Testis (tissue), 3 donors: ENCODE data around the gene SLC16A11. TPM values are rescaled to one million over a fixed set of nuclear protein-coding genes. Genes with fewer than 3 reads are reported as not detected.

Experiments
- DNase-seq: peaks from one replicate; pipeline ENCODE4 v3.0.0-alpha.2; 2019
- H3K27ac ChIP-seq, 2 donors: fragments of 200-600 bp; sonication (generic); one replicate each; pipeline ENCODE4 v1.5.1; 2019
- H3K27me3 ChIP-seq: fragments of 200-600 bp; sonication (generic); one replicate; pipeline ENCODE4 v1.5.1; 2019
- H3K36me3 ChIP-seq: fragments of 200-600 bp; sonication (generic); one replicate; pipeline ENCODE4 v1.5.1; 2017; ENCODE audit warnings: low read depth; ENCODE audit errors: missing control alignments
- H3K4me1 ChIP-seq: fragments of 200-600 bp; sonication (generic); one replicate; pipeline ENCODE4 v1.5.1; 2019
- H3K4me3 ChIP-seq, 2 donors: fragments of 200-600 bp; sonication (generic); one replicate each; pipeline ENCODE4 v1.5.1; 2017 to 2019
- H3K9me3 ChIP-seq: fragments of 200-600 bp; sonication (generic); one replicate; pipeline ENCODE4 v1.5.1; 2017
- POLR2A ChIP-seq: fragments of 450-650 bp; IDR thresholded peaks from one replicate; pipeline ENCODE4 v1.6.1; 2017; ENCODE audit warnings: antibody characterized with exemption, mild to moderate bottlenecking, moderate library complexity
- WGBS, 2 donors: methylation state at CpG; one replicate each; pipeline ENCODE4 v1.1.5; 2018; 5-methylcytosine and 5-hydroxymethylcytosine counted together
- intact Hi-C: fragments of 100-400 bp; cut with DNase I; formaldehyde crosslinking; loops from one replicate; pipeline ENCODE4 v1.15.1; 2023; ENCODE audit warnings: low total_unique reads
- polyA plus RNA-seq: library from polyadenylated mRNA; stranded (reverse); fragments of 350-450 nt; fragmentation: Illumina TruSeq; extraction: RNeasy Lipid Tissue Mini Kit (QIAGEN cat#74804); gene quantifications from one replicate; pipeline ENCODE4 v1.2.3, GENCODE V29; 2014; ENCODE audit warnings: low read depth, low replicate concordance; ENCODE audit not compliant: insufficient read depth
- total RNA-seq, 2 donors: library from RNA; depleted of rRNA; stranded (reverse); fragments of >200 nt; gene quantifications; one replicate each; pipeline ENCODE4 v1.2.3, GENCODE V29; 2016
- TF ChIP-seq, protein P1 (sequence below), 3 experiments: fragments of 450-650 bp in 2 of 3; fragments of 200-600 bp in 1 of 3; sonication (generic) in 1 of 3; IDR thresholded peaks; one replicate each; pipeline ENCODE4 v1.5.1; 2016 to 2019; ENCODE audit warnings: antibody characterized with exemption in 3 of 3, mild to moderate bottlenecking in 2 of 3, moderate library complexity in 1 of 3

SLC16A11 gene
- total and polyA plus RNA-seq, 3 donors from 2014 or later = 0.55 to 3.0 (median 2.0) TPM

DNA sequence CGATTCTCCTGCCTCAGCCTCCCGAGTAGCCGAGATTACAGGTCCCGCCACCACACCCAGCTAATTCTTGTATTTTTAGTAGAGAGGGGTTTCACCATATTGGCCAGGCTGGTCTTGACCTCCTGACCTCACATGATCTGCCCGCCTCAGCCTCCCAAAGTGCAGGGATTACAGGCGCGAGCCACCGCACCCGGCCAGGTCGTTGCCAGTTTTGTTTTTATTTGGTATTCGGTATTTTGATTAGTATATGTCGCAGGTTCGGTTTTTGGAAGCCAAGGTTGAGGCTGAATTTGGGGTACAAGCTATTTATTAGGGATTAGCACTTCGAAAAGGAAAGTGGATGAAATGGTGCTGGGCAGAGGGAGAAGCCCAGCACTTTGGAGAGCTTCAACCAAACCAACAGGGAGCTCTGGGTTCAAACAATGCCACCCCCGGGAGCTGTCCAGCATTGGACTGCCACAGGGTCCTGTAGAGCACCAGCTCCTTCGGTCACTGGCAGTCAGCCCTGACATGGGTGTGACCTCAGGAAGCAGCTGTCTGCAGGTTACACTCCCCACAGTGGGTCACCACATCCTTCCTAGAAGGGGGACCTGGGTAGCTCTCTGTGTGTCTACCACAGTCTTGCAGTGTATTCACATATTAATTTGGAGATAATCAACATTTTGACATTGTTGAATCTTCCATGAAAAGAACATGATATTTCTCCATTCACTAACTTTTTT lies 37.6 kb upstream of the SLC16A11 start:
- Histone ChIP-seq H3K27ac (no peak overlapping the region), H3K27me3 (no peaks in the 10 kb centered on the region), H3K36me3 (no peaks in the 10 kb centered on the region), H3K9me3 (no peaks in the 10 kb centered on the region), H3K4me1 (no peaks in the 10 kb centered on the region), H3K4me3 (no peak overlapping the region)
- TF ChIP-seq, protein P1, sequence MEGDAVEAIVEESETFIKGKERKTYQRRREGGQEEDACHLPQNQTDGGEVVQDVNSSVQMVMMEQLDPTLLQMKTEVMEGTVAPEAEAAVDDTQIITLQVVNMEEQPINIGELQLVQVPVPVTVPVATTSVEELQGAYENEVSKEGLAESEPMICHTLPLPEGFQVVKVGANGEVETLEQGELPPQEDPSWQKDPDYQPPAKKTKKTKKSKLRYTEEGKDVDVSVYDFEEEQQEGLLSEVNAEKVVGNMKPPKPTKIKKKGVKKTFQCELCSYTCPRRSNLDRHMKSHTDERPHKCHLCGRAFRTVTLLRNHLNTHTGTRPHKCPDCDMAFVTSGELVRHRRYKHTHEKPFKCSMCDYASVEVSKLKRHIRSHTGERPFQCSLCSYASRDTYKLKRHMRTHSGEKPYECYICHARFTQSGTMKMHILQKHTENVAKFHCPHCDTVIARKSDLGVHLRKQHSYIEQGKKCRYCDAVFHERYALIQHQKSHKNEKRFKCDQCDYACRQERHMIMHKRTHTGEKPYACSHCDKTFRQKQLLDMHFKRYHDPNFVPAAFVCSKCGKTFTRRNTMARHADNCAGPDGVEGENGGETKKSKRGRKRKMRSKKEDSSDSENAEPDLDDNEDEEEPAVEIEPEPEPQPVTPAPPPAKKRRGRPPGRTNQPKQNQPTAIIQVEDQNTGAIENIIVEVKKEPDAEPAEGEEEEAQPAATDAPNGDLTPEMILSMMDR (IDR thresholded peaks at IDR 0.05) = no peak
- no peak for TF ChIP-seq POLR2A
- intact Hi-C loops = no loop called here
- no peak for DNase-seq
- WGBS, 2 donors = 91 to 92% methylated on average over 16 of the region's 16 CpGs

DNA sequence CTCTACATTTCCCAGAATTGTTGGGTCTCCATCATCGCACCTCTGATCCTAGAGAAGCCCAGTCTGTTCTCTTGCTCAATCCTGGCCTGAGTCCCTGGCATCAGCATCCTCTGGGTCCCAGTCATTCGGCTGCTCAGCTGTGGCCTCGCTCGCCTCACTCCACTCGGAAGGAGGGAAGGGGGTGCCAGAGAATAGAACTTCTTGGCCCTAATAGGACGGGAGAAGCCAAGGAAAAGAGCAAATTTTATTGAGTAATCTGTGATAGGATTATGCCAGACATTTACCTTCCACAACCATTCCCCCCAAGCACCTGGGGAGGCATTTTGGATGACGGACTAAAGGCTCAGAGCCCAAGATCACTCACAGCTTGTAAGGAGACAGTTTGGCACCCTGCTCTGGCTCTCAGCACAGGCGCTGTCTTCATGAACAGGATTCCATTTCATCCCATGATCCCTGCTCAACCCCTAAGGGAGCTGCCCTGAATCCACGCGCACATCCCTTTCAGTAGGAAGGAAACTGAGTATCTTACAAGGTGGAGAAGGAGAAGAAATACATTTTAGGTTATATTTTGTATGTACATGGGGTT lies 36.7 kb upstream of the SLC16A11 start:
- intact Hi-C loops = no loop called here

DNA sequence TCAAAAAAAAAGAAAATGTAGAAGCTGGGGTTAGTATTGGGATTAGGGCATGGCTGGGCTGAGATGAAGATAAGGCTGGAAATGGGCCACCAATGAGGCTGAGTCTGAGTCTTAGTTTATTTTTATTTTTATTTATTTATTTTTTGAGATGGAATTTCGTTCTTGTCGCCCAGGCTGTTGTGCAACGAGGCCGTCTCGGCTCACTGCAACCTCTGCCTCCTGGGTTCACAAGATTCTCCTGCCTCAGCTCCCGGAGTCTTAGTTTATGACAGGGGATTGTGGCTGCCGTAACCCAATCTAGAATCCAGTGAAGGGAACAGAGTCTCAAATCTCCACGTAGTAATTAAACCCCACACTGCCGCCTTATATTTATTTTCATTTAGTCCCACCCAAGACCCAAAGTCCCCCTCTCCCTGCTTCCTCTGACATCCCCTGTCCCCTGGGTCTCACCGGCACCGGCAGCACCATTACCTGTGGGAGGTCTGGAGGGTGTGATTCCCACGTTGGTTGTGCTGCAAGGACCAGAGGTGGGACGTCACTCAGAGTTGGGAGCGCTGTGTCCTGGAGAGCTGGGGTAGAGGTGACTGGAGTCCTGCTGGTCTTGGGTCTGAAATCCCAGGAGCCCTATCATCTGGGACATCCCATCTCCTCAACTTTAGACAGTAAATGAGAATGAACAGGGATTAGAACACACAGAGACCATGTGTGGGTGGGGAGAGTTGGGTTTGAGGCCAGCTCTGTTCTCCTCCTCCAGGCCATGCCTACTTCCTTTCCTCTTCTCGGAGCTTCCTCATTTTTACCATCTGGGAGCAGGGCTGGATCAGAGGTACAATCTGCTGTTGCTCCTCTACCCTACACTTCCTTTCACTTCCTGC lies 35.9 kb upstream of the SLC16A11 start, which contains the start of gene CLEC10A:
Gene CLEC10A, minus strand, starts transcription at position 671 of the 875 bp plus-strand sequence. CDS start 1,439 bp downstream, outside the sequence.
- intact Hi-C loops = no loop called here
- Histone ChIP-seq H3K36me3 (no peaks in the 10 kb centered on the region), H3K27me3 (no peaks in the 10 kb centered on the region), H3K9me3 (no peaks in the 10 kb centered on the region), H3K4me1 (no peaks in the 10 kb centered on the region), H3K4me3 (no peak within 1 kb of the TSS), H3K27ac (peak within 1 kb of the TSS in 1 of 2 donors; percentile 48)
- WGBS, 2 donors = 66 to 70% methylated on average over 15 of the region's 15 CpGs
- DNase-seq = peak; percentile 47
- TF ChIP-seq POLR2A = no peak
- TF ChIP-seq, protein P1 (IDR thresholded peaks at IDR 0.05) = no peak

More for the DNA sequence above, 36.7 kb upstream of the SLC16A11 start:
- WGBS, 2 donors = 52 to 65% methylated on average over 10 of the region's 10 CpGs
- Histone ChIP-seq H3K36me3 (no peaks in the 10 kb centered on the region), H3K9me3 (no peaks in the 10 kb centered on the region), H3K27me3 (no peaks in the 10 kb centered on the region), H3K4me3 (no peak overlapping the region), H3K4me1 (no peaks in the 10 kb centered on the region), H3K27ac (peak overlapping the region in 1 of 2 donors; percentile 48)
- no peak for TF ChIP-seq POLR2A
- TF ChIP-seq, protein P1 (IDR thresholded peaks at IDR 0.05) = no peak
- peak; percentile 77 for DNase-seq

DNA sequence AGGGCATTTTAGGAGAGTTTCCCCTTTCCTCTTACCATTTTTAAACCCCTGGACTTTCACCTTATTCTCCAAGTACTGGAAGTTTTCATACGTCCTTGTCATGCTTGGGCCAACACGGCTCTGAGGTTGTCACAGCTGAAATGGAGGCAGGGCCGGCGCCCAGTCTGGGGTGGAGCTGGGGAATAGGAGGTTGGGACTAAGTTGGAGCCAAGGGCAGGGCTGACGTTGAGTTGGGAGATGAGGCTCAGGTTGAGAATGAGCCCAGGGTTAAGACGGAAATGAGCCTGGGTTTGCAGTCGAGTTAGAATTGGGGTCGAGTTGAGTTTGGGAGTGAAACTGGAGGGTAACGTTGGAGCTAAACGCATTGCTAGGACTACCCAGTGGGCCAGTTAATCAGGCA lies 34.8 kb upstream of the SLC16A11 start:
- Histone ChIP-seq H3K4me1 (no peaks in the 10 kb centered on the region), H3K36me3 (no peaks in the 10 kb centered on the region), H3K27me3 (no peaks in the 10 kb centered on the region), H3K27ac (no peak overlapping the region), H3K4me3 (no peak overlapping the region), H3K9me3 (no peaks in the 10 kb centered on the region)
- TF ChIP-seq, protein P1 (IDR thresholded peaks at IDR 0.05) = no peak
- no peak for TF ChIP-seq POLR2A
- intact Hi-C loops = no loop called here
- WGBS, 2 donors = 87 to 95% methylated on average over 10 of the region's 10 CpGs
- no peak for DNase-seq
